ENCODE results near the gene ALG5. TPM values are rescaled to one million over a fixed set of nuclear protein-coding genes. Genes with fewer than 3 reads are reported as not detected.

The ALG5 gene
- polyA plus RNA-seq, 1 donor from 2014 or later = 49.7 TPM

DNA sequence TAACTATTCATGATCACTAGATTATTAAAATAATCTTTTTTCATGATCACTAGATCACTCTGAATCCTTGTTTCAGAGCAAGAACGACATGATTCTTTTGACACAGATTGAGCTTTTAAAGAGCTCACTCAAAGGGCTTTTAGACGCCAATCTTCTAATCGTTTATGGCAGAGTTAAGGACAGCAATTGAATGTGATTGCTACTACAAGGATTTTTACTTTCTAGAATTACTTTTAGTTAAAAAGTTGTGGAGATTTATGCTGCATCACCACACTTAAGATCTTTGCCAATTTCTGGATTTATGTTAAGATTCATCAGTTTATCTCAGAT is 2.7 kb upstream of the ALG5 start:
- H3K4me1 Mint-ChIP-seq = peaks cover 22 to 27% (median 22%) of the 10 kb centered on the region in 3 donors
- H3K36me3 Mint-ChIP-seq = peaks cover 5% of the 10 kb centered on the region
- H3K9me3 Mint-ChIP-seq = no peaks in the 10 kb centered on the region
- no peaks in the 10 kb centered on the region for H3K27me3 Mint-ChIP-seq
- peak overlapping the region; percentile 99 to 100 (median 100) for H3K27ac Mint-ChIP-seq
- H3K4me3 Mint-ChIP-seq = peak overlapping the region; percentile 33 to 100 (median 98)

DNA sequence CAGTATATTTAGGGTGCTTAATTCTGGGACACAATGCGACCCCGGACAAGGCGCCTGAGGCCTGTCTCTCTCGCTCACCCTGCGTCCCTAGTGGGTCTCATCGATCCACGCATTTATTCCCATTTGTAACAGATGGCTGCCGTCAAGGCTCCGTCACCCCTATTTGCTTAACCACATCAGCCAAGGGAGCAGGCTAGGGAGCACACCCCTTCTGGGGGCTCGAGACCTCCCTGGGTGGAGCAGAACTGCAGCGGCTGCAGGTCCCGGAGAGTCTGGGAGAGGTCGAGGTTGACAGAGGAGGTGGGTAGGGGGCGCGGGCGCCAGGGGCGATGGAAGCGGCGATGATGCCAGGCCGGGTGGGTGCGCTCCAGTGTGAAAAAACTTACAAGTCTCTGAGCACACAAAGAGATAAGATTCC is 507 bp downstream of the ALG5 start:
- Mint-ChIP-seq H3K4me1 (peaks cover 27 to 31% (median 27%) of the 10 kb centered on the region in 3 donors), H3K27ac (peak overlapping the region; percentile 99 to 100 (median 100)), H3K4me3 (peak overlapping the region; percentile 97 to 100 (median 99)), H3K36me3 (no peaks in the 10 kb centered on the region), H3K9me3 (no peaks in the 10 kb centered on the region), H3K27me3 (no peaks in the 10 kb centered on the region)

DNA sequence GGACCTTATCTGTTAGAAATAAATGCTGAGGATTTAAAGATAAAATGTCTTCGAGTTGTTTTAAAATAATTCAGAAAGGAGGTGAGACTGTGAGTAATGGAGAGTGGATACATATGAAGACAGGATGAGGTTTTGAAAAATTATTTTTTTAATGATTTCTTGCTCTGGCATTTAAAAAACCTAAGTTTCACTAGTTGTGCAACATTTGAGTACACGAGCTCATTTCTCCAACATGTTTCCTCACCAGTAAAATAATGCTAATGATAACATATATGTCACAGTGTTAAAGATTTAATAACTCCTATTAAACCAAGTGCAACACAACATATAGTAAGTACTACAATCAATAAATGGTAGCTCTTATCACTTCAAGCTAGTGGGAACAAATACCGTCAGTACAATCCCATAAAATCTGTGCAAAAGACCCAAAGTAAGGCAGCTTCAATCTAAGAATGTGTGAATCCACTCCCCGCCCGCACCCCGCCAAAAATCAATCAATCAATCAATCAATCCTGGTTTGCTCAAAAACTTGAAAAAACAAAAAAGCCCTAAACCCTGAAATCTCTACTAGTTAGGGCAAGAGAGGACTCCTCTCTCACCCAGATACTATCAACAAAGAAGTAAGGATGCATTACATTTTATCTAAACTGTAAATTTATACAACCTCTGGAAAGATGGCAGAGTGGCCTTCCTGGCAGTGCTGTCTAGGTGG is 1.3 kb downstream of the ALG5 start:
- no peaks in the 10 kb centered on the region for H3K27me3 Mint-ChIP-seq
- no peaks in the 10 kb centered on the region for H3K9me3 Mint-ChIP-seq
- peak overlapping the region; percentile 99 to 100 (median 100) for H3K27ac Mint-ChIP-seq
- H3K4me1 Mint-ChIP-seq = peaks cover 27 to 31% (median 27%) of the 10 kb centered on the region in 3 donors
- no peaks in the 10 kb centered on the region for H3K36me3 Mint-ChIP-seq
- H3K4me3 Mint-ChIP-seq = peak overlapping the region; percentile 97 to 100 (median 99)

DNA sequence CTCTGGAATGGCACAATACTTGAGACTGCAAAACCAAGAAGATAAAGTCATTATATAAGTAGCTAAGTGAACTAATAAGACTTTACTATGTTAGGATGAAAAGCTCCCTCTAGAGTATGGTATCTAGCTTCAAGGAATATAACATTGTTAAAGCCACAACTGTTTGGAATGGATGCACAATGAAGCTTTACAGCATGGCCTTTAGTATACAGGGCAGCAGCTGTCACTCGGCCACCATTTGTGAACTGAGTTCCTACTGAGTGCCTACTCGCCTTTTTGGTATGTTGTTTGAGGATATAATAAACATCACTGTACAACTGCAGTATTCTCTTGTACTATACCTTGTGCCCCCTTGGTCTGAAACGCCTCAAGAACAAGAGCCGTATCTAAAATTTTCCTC is 6.8 kb downstream of the ALG5 start:
- no peak overlapping the region for H3K27ac Mint-ChIP-seq
- H3K4me1 Mint-ChIP-seq = peaks cover 5 to 11% (median 7%) of the 10 kb centered on the region in 3 donors
- H3K9me3 Mint-ChIP-seq = no peaks in the 10 kb centered on the region
- H3K27me3 Mint-ChIP-seq = no peaks in the 10 kb centered on the region
- H3K36me3 Mint-ChIP-seq = peaks cover 7% of the 10 kb centered on the region
- no peak overlapping the region for H3K4me3 Mint-ChIP-seq

DNA sequence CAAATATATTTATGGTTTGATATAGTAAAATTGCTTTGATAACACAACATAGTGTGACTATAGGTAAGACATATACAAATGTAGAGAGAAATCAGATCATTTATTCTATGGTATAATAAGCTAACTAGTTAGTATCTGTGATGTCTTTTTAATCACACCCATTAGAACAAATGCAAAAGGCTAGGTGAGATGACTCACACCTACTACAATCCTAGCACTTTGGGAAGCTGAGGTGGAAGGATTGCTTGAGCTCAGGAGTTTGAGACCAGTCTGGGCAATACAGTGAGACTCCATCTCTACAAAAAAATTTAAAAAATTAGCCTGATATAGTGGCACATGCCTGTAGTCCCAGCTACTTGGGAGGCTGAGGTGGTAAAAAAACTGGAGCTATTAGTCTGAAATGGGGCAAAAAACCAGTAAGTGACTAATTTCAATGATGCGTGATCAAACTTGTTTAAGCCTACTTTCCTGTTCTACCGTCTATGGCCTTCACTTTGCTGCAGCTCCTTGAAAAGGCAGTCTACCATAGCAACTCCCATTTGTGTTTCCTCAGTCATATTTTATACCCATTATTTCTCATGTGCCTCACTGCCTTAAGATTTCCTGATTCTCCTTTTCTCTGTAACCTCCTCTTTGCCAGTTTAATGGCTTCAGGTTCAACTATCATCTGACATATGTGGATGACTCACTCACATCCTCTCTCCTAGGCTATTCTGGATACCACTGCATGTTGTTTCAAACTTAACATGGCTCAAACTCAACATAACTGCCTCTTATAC is 12.5 kb downstream of the ALG5 start:
- H3K27me3 Mint-ChIP-seq = no peaks in the 10 kb centered on the region
- H3K27ac Mint-ChIP-seq = no peak overlapping the region
- peaks cover 7% of the 10 kb centered on the region for H3K36me3 Mint-ChIP-seq

DNA sequence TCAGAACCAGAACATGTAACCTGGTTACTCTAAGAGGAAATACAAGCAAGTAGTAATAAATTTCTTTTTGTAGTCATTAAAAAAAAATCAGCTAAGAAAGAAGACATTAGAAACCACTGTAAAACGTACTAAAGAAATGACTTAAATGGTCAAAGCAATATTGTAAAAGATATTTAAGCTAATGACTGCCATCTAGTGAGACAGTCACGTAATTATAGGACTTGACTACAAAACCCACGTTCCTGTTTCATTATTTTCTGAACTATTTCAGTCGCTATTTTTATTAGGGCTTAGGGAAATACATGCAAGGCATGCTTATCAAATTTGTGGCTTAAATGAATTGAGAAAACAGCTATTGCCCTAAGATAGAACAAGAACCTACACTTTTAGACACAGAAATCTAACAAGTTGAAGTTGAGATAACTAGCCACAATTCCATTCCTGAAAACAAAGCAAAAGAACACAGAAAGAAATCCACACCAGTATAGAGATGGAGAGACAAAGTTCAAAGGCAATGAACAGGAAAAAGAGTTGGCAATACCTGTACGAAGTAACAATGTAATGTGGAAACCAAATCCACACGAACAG is 17.9 kb downstream of the ALG5 start:
- no peak overlapping the region for H3K4me3 Mint-ChIP-seq
- H3K27ac Mint-ChIP-seq = no peak overlapping the region

More for the DNA sequence above, 12.5 kb downstream of the ALG5 start:
- Mint-ChIP-seq H3K9me3 (no peaks in the 10 kb centered on the region), H3K4me3 (no peak overlapping the region), H3K4me1 (peaks cover 0 to 4% (median 0%) of the 10 kb centered on the region in 3 donors)

DNA sequence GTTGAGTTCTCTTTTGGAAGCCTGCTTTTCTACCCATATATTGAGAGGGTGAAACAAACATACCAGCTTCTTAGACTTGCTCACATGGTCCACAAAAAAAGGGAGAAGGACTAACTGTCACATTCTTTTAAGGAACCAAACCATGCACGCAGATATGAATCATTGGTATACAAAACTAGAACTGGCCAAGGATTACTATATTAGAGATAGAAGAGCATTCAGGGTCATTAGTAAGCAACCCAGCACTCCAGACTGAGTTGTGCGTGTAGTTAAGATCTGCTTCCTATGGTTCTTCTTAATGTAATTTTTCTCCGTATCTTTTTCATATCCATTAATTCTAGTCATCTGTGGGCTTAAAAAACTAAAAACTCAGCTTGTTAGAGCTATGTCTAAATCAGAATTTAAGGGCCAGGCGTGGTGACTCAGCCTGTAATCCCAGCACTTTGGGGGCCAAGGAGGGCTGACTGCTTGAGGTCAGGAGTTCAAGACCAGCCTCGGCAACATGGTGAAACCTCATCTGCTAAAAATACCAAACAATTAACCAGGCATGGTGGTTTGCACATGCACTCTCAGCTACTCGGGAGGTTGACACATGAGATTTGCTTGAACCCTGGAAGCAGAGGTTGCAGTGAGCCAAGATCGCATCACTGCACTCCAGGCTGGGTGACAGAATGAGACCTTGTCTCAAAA is 19.6 kb downstream of the ALG5 start:
- peaks cover 0 to 4% (median 0%) of the 10 kb centered on the region in 3 donors for H3K9me3 Mint-ChIP-seq
- H3K4me3 Mint-ChIP-seq = no peak overlapping the region
- peak overlapping the region in 1 of 3 donors; percentile 63 for H3K27ac Mint-ChIP-seq
- H3K27me3 Mint-ChIP-seq = no peaks in the 10 kb centered on the region
- peaks cover 0 to 2% (median 2%) of the 10 kb centered on the region in 3 donors for H3K4me1 Mint-ChIP-seq
- peaks cover 4% of the 10 kb centered on the region for H3K36me3 Mint-ChIP-seq

More for the DNA sequence above, 17.9 kb downstream of the ALG5 start:
- Mint-ChIP-seq H3K27me3 (no peaks in the 10 kb centered on the region), H3K36me3 (no peaks in the 10 kb centered on the region), H3K9me3 (no peaks in the 10 kb centered on the region), H3K4me1 (peaks cover 0 to 2% (median 2%) of the 10 kb centered on the region in 3 donors)

DNA sequence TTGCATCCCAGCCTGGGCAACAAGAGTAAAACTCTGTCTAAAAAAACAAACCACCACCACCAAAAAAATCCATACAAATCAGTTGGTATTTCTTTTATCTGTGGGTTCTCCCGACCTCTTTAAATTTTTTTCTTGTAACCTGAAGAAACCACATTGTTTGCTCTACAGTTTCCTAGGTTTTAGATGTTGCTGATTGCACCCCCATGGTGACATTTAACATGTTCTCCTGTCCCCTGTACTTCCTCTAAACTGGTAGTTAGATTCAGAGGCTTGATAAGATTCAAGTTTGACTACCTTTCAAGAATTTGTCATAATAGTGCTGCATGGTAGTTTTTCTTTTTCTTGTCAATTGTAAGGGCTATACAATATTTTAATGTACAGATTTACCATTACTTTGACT is 24.0 kb downstream of the ALG5 start:
- peaks cover 4% of the 10 kb centered on the region for H3K36me3 Mint-ChIP-seq
- H3K4me3 Mint-ChIP-seq = no peak overlapping the region
- H3K27me3 Mint-ChIP-seq = no peaks in the 10 kb centered on the region
- peaks cover 9 to 11% (median 11%) of the 10 kb centered on the region in 3 donors for H3K4me1 Mint-ChIP-seq
- no peak overlapping the region for H3K27ac Mint-ChIP-seq
- H3K9me3 Mint-ChIP-seq = peaks cover 0 to 4% (median 0%) of the 10 kb centered on the region in 3 donors

DNA sequence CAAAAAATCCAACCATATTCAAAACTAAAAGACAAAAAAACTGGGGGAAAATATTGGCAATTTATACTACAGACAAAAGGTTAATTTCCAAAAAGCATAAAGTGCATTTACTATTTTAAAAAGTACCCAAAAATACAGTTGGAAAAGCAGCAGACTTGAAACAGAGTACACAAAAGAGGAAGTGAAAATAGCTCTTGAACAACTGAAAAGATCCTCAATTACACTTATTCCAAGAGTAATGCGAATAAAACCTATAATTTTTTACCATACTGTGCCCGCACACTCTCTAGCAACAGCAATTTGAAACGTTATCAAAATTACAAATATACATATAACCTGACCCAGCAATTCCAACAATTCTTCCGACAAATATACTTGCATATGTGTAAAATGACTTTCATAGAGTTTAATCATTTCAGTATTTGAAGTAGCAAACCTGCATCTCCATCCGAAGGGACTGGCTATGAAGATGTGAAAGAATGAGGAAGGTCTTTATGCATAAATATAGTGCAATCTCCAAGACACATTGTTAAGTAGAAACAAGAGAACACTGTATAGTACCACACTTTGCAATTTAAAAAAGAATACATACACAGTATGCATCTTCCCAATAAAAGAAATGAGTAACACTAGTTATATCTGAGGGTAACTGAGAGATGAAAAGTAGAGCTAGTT is 25.4 kb downstream of the ALG5 start:
- peaks cover 4% of the 10 kb centered on the region for H3K36me3 Mint-ChIP-seq
- no peak overlapping the region for H3K4me3 Mint-ChIP-seq
- H3K9me3 Mint-ChIP-seq = peaks cover 0 to 4% (median 0%) of the 10 kb centered on the region in 3 donors
- H3K27me3 Mint-ChIP-seq = no peaks in the 10 kb centered on the region
- H3K27ac Mint-ChIP-seq = peak overlapping the region in 2 of 3 donors; percentile 14 to 60
- H3K4me1 Mint-ChIP-seq = peaks cover 9 to 11% (median 9%) of the 10 kb centered on the region in 3 donors

DNA sequence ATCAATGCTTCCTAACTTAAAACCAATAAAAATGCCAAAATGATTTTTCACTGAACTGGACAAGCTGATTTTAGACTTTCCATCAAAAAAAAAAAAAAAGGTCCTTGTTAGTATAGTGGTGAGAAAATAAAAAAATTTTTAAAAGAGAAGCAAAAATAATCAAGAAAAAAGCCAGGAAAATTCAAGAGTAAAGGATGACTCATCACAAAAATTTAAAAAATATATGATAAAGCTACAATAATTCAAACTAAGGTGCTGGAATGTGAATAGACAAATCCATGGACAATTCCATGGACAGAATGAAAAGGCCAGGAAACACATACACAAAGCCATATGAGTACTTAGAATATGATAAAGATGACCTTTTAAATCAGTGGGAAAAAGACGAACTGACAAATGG is 26.1 kb downstream of the ALG5 start:
- H3K27me3 Mint-ChIP-seq = no peaks in the 10 kb centered on the region
- peaks cover 5% of the 10 kb centered on the region for H3K36me3 Mint-ChIP-seq
- no peak overlapping the region for H3K4me3 Mint-ChIP-seq
- H3K27ac Mint-ChIP-seq = no peak overlapping the region
- H3K9me3 Mint-ChIP-seq = peaks cover 0 to 4% (median 0%) of the 10 kb centered on the region in 3 donors
- peaks cover 9 to 11% (median 9%) of the 10 kb centered on the region in 3 donors for H3K4me1 Mint-ChIP-seq

DNA sequence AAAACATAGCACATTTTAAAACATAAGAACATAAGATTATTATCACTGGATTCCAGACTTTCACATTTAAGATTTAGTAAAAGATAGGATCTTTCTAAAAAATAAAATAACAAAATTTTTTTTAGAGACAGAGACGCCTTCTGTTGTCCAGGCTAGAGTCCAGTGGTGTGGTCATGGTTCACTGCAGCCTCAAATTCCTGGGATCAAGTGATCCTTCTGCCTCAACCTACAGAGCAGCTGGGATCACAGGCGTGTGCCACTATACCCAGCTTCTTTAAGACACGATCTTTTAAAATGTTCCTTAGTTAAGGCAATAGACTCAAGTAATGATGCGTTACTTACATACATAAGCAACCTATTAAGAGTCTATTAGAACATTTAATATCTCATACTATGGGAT is 32.7 kb downstream of the ALG5 start:
- H3K27ac Mint-ChIP-seq = no peak overlapping the region
- peaks cover 0 to 1% (median 0%) of the 10 kb centered on the region in 3 donors for H3K4me1 Mint-ChIP-seq
- no peaks in the 10 kb centered on the region for H3K27me3 Mint-ChIP-seq
- no peaks in the 10 kb centered on the region for H3K9me3 Mint-ChIP-seq
- H3K4me3 Mint-ChIP-seq = peak overlapping the region in 1 of 4 donors; percentile 37
- peaks cover 8% of the 10 kb centered on the region for H3K36me3 Mint-ChIP-seq

DNA sequence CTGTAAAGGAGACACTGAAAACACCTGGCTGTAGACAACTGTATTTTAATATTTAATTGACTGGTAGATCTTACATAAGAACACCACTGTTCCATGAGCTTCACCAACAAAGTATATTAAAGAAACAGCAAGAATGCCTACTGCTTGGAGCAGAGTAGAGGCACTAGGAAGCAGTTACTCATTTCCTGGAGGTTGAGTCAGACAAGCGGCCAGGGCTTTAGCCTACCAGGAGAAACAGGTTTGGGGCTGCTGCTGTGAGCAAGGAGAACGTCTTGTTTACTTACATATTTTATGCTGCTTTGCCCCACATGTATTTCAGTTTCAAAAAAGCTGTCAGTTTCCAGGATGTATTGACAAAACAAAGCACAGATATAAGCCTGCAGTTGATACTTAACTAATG is 33.4 kb downstream of the ALG5 start:
- no peaks in the 10 kb centered on the region for H3K4me1 Mint-ChIP-seq
- no peaks in the 10 kb centered on the region for H3K9me3 Mint-ChIP-seq

DNA sequence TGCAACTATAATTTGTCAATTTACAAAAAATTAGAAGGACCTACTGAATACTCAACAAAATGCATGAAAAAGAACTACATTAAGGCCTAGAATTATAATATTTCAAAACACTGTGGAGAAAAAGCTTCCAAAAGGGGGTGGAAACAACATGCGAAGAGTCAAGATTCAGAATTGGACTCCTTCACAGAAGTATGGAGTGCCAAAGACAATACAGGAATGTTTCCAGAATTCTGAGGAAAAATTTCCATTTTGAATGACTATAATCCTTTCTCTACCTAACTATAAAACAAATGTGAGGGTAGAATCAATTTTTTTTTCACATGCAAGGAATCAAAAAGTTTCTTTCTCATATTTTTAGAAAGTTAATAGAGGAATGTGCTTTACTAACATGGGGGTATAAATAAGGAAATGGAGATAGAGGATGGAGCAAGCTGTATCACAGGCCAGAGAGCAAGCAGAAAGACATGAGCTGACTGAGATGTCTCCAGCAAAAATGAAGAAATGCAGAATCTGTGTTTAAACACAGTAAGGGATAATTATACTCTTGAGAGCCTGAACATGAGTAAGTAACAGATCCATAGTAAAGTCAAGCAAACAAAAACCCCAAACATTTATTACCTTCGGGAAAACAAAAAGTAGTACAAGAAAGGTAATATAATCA is 39.6 kb downstream of the ALG5 start:
- Mint-ChIP-seq H3K27me3 (no peaks in the 10 kb centered on the region), H3K4me1 (peaks cover 1 to 3% (median 2%) of the 10 kb centered on the region in 3 donors), H3K27ac (no peak overlapping the region), H3K36me3 (peaks cover 11% of the 10 kb centered on the region), H3K9me3 (no peaks in the 10 kb centered on the region), H3K4me3 (no peak overlapping the region)

More for the DNA sequence above, 33.4 kb downstream of the ALG5 start:
- Mint-ChIP-seq H3K4me3 (no peak overlapping the region), H3K27ac (no peak overlapping the region), H3K36me3 (peaks cover 12% of the 10 kb centered on the region), H3K27me3 (no peaks in the 10 kb centered on the region)

DNA sequence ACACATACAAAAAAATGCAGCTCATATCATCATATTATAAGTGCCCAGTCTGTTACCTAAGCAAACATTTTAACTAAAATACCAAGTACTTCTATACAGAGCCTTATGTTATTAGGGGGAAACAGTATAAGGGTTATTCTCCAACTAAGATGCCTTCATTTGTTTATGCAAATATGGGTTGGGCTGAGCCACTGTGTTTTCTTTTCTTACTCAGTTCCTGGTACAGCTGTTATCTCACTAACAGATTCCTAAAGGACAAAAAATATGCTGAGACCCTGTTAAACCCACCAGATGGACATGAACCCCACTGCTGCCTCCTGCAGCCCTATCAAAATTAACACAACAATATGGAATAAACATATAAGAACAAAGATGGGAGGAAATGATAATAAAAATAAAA is 44.6 kb downstream of the ALG5 start:
- H3K9me3 Mint-ChIP-seq = no peaks in the 10 kb centered on the region
- peaks cover 12% of the 10 kb centered on the region for H3K36me3 Mint-ChIP-seq
- H3K4me3 Mint-ChIP-seq = no peak overlapping the region
- no peaks in the 10 kb centered on the region for H3K27me3 Mint-ChIP-seq
- H3K4me1 Mint-ChIP-seq = peaks cover 2 to 6% (median 3%) of the 10 kb centered on the region in 3 donors
- H3K27ac Mint-ChIP-seq = no peak overlapping the region
